Eye (tissue), 1 donor: ENCODE results near the gene USP37.

ENCODE experiments used
- DNase-seq: peaks from one replicate; pipeline ENCODE4 v3.0.0-alpha.2; 2015

Gene USP37, protein sequence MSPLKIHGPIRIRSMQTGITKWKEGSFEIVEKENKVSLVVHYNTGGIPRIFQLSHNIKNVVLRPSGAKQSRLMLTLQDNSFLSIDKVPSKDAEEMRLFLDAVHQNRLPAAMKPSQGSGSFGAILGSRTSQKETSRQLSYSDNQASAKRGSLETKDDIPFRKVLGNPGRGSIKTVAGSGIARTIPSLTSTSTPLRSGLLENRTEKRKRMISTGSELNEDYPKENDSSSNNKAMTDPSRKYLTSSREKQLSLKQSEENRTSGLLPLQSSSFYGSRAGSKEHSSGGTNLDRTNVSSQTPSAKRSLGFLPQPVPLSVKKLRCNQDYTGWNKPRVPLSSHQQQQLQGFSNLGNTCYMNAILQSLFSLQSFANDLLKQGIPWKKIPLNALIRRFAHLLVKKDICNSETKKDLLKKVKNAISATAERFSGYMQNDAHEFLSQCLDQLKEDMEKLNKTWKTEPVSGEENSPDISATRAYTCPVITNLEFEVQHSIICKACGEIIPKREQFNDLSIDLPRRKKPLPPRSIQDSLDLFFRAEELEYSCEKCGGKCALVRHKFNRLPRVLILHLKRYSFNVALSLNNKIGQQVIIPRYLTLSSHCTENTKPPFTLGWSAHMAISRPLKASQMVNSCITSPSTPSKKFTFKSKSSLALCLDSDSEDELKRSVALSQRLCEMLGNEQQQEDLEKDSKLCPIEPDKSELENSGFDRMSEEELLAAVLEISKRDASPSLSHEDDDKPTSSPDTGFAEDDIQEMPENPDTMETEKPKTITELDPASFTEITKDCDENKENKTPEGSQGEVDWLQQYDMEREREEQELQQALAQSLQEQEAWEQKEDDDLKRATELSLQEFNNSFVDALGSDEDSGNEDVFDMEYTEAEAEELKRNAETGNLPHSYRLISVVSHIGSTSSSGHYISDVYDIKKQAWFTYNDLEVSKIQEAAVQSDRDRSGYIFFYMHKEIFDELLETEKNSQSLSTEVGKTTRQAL

DNA sequence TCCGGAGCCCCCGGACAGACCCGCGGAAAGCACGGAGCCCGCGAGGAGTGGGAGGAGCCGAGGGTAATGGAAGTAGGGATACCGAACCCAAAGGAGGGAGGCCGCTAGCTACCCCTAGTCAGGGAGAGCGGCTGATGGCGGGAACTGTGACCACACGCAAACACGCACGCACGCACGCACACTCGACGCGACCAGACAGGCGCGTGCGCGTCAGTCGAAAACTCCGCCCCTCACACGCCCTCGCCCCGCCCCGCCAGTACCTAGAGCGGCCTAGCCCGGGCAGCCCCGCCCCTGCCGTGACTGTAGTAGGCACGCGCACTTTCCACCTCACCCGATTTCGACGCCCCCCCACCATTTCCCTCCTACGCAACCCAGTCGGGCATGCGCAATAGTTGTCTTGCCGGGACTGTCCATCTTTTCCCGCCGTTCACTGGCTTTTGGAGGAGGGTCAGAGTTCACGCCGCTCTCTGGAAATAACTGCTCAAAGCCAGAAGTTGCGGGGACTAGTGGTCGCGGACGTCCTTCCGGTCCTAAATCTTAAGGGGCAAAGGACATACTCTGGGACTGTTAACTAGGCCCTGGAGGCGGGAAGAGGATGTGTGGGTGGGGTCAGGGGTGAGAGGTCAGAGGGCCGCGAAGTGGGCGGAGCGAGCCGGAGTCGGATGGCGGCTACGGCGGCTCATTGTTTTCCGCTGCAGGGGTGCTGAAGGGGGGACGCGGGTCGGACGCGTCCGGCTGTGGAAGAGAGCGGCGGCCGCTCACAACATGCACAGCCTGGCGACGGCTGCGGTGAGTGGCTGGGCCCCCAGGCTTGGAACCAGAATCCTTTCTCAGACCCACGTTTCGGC lies at the start of gene USP37, which contains the start of gene CNOT9:
Gene USP37, minus strand, starts transcription at position 162 of the 848 bp plus-strand sequence. CDS start 9,698 bp downstream, outside the sequence.
Gene CNOT9, plus strand, starts transcription at position 650 of the 848 bp plus-strand sequence. Its CDS starts 116 bp downstream, at position 766.
- DNase-seq, result peak; percentile 100

DNA sequence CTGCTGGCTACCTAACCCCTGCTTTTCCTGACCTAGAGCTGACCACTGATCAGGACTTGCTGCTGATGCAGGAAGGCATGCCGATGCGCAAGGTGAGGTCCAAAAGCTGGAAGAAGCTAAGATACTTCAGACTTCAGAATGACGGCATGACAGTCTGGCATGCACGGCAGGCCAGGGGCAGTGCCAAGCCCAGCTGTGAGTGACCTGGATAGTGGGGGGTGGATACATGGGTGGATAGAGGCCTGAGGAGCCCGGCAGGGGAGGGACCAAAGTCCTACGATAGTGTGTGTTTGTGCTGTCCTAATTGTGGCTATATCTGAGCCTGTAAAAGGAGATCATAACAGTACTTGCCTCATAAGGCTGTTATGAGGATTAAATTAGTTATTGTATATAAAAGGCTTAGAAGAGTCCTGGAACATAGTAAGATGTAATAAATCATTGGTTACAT lies 47.7 kb upstream of the USP37 start:
- DNase-seq, result no peak

DNA sequence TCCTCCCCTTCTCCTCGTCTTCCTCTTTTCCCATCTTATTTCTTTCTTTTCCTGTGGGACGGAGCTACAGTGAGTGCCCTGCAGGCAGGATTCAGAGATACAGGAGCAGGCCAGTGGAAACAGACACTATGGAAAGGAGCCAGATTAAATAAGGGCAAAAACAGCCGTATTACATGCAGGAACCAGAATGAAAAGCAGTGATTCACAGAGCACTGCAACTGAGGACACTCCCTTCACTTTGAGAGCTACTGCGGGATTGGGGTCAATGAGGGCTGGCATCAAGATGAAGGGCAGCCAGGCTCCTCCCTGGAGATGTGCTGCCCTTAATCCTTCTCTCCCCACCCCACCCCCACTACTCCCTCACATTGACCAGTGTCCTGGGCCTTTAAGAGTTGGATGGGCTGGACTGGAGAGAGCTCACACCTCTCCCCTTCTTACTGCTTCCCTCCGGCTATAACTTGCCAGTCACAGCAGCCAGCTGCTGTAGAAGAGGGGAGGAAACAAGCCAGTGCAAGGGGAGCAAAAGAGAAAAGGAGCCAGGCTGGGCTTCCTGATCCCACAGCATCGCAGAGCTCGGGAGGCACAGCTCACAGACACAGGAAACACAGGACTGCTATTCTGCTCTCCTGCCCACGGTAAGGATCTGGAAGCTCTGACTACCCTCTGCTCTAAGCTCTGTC lies 39.4 kb upstream of the USP37 start, which contains the start of gene PLCD4:
Gene PLCD4, plus strand, starts transcription at position 464 of the 680 bp plus-strand sequence. CDS start 7,841 bp downstream, outside the sequence.
- DNase-seq, result peak; percentile 62

DNA sequence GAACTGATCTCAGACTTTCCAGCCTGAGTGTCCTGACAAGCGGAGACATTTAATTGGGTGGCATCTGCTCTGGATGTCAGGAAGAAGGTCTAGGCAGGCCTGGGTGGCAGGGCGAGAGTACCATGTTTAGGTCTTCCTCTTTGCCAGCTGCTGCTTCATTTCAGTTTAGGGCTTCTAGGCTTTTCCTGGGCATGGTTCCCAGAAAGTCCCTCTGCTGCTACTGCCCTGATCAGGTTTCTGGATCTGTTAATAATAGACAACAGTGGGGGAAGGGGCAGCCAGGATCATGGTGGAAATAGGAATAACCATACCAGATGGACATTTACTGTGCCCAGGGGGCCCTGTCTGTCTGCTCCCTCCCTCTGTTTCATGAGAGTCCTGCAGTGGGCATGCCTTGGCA lies 37.3 kb upstream of the USP37 start:
- peak; percentile 45 for DNase-seq

DNA sequence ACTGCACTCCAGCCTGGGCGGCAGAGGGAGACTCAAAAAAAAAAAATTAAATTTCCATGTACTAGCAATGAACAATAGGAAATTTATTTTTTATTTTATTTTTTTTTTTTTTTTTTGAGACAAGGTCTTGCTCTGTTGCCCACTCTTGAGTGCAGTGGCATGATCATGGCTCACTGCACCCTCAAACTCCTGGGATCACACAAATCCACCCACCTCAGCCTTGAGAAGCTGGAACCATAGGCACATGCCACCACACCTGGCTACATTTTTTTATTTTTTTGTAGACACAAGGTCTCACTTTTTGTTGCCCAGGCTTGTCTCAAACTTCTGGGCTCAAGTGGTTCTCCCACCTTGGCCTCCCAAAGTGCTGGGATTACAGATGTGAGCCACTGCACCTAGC lies 17.4 kb upstream of the USP37 start:
- DNase-seq, result no peak

DNA sequence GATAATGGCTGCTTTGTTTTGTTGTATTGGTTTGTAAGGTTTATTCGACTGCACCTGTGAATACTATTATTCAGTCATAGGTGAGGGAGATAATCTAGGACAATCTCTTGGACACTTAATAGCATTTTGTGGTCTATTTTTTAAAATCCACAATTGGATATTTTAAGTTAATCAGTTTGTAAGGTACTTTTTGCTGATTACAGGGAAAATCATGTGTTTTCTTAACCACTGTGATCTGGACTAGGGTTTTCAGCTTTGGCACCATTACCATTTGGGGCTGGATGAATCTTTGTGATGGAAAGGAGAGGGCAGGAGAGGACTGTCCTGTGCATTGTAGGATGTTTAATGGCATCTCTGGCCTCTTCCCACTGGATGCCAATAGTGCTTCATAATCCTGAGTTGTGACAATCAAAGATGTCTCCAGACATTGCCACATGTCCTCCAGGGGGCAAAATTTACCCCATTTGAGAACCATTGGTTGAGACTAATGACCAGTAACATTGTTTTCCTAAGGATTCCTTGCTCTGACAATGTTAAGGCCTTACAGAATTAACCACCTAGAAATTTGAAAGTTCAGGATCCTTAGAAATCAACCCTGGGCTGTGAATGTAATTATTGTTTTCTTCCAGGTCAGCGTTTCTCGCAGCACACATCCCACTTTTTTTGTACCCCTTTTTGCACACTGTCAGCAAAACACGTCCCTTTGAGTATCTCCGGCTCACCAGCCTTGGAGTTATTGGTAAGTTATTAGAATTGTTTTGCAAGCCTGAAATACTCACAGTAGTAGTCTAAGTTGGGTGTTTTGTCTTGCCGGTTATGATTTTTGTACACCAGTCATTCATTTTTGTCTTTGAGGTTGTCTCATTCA lies 16.1 kb upstream of the USP37 start:
- no peak for DNase-seq

DNA sequence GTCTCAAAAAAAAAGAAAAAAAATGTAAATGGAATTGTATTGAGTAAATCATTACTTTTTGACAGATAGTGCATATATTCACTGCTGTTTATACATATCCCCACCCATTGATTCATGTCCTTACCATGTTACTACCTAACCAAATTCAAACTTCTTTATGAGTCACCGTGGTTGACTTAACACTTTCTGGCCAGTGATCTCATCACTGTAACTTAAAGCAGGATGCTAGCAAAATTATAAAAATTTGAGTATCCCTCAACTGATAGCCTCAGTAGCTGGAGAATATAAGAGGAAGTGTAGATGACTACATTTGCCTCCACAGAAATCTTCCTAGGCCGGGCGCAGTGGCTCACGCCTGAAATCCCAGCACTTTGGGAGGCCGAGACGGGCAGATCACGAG lies 13.9 kb upstream of the USP37 start:
- no peak for DNase-seq

DNA sequence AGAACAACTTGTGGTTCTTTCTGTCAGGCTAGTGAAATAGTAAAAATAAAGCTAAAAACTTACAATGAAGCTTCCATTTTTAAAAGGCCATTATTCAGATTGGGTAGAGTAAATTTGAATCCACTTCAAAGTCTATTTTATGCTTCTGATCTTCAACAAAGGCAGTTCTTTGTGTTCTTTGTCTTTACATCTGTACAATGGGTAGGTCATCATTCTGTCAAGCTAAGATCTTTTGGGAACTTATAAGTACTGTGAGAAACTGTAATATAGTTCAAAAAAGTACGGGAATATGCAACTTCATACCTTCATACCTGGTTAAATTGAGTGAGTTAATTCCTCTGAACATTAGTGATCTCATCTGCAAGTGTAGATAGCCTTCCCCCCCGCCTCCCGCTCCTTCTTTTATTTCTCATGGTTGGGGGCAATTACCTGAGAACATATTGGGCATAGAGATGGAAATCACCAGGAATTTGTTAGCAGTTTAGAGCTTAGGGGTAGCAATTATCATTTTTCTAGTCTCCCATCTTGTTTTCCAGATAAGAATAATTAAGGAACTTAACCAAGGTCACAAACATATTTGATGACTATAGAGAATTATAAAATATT lies 10.2 kb upstream of the USP37 start:
- DNase-seq, result no peak

DNA sequence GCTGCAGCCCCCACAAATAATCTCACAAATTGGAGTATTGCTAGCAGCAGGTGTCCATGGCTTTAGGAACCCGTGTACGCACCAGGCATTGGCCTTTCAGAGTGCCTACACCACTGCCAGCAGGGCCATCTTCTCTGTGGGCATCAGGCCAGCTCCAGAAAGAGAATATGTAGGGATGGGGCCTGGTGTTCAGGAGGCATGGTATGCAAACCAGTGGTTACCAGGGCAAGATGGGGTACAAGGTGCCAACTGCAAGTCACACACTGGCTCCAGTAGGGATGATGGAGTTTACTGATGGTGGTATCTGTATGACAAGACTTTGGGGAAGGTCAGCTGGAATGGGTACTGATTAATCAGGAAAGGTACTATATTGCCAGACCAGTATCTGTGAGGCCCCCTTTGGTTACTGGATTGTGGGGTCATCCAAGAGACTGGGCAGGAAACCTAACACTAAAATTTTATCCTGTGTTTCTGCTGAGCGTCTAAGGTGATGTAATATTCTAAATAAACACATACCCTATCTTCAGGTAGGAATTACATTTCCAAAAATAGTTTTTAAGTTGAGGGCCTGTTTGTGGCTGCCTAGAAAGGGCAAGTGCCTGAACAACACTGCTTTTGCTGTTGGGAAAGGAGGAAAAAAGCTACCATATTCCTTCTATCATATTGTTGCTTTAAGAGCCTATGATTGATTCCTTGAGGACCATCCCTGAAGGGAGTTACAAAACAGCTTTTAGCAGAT lies 9.5 kb upstream of the USP37 start:
- no peak for DNase-seq

DNA sequence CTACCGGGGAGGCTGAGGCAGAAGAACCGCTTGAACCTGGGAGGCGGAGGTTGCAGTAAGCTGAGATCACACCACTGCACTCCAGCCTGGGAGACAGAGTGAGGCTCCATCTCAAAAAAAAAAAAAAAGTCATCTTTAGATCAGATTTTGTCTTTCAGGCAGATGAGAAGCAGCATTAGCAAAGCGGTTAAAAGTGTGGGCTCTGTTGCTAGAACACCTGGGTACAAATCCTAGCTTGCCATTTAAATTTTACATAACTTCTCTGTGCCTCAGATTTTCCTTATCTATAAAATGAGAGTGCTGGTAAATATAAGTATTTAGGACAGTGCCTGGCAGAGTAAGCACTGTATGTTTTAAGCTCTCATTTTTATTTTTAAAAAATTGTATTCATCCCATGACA lies 8.7 kb upstream of the USP37 start:
- DNase-seq, result no peak

DNA sequence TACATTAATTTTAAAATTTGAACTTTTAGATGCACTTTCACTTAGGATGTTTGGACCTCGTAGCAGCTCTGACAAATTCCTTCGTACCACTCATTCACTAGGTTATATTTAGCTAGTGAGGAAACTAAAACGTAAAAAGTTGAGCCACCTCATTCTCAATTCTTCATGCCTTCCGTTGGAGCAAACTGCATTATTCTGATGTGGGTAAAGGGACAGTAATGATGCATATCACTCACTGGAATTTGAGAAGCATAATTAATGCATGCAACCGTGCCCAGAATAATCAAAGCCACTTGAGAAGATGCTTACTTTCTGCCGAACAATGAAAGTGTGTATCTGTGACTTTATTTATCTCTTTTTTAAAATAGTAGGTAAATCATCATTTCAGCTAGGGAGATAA lies 2.7 kb upstream of the USP37 start:
- peak; percentile 14 for DNase-seq

DNA sequence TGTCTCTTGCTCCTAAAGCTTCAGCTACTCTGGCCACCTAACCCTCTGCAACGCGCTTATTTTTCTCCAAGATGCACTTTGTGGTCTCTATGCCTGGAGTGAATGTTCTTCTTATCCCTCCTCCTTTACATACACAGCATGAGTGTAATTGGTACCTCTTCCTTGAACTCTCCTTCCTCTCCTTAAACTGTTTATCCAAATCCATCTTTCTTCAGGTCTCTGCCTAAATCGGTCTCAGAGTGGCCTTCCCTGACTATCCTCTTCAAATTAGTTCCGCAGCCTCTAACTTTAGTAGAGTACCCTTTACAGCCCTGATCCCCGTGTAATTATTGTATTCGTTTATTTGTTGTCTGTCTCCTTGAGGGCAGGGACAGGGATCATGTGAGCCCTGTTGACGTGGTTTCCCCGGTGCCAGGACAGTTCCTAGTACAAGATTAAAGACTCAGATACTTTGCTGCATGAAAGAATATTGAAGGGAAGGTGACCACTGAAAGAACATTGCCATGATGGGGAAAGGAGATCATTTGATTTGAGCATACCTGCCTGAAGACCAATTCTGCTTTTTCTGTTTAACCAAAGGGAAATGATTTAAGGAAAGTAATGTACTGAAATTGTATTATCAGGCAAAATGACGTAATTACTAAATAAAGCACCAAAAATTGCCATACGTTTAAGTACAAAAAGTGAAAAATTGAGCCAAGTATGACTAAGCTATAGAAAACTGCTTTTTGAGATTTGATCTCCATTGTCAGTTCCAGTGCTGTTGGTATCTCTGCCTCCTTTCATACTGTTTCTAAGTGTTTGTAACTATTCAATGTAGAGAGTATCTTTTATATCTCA lies 1.7 kb upstream of the USP37 start:
- DNase-seq, result peak; percentile 51

DNA sequence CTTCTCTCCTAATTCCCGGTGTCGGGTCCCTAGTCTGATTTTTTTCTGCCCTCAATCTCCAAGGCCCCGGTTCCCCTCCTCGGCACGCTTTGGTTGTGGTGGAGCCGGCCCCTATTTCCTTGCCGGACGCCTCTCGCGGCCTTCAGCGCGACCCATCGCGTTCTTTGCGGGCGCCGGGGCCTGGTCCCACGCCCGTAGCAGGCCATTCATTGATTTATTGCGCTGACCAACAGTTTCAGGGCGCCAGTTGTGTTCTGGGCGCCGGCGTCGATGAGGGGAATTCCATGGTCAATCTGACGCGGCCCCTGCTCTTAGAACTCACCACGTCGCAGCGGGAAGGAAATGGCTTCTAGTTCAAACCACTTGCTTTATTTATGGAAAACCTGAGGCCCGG lies 884 bp upstream of the USP37 start:
- DNase-seq, result no peak

DNA sequence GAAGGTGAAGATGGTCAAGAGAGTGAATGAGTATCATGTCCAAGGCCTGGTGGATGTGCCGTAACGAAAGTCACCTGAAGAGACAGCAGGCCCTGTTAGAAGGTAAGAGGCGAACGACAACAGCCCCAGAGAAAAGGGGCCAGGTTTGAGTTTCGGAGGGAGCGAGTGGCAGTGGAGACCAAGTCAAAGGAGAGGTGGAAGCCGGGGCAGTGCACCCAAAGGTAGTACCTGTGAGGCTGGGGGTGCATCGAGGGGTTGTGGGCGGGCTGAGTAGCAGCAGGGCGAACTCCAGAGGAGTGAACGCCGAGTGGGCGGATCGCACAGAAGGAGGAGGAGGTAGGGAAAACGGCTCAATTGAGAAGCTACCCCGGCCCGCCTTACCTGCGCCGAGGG lies 358 bp downstream of the USP37 start:
- DNase-seq, result no peak

DNA sequence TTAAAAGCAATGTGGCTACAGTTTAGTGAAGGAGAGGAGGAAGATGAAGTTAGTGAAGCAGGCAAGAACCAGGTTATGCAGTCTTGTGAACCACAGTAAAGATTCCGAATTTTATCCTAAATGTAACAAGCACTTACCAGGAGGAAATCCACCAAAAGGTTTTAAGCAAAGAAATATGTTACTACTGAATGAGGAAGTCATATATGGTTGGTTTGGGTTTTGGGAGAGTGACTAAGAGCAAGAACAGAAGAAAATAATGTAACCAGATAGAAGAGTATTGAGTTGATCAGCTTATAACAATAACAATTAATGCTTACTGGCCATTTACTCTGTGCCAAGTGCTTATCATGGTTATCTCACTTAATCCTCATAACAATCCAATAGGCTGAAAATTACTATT lies 1.9 kb downstream of the USP37 start:
- DNase-seq, result no peak

DNA sequence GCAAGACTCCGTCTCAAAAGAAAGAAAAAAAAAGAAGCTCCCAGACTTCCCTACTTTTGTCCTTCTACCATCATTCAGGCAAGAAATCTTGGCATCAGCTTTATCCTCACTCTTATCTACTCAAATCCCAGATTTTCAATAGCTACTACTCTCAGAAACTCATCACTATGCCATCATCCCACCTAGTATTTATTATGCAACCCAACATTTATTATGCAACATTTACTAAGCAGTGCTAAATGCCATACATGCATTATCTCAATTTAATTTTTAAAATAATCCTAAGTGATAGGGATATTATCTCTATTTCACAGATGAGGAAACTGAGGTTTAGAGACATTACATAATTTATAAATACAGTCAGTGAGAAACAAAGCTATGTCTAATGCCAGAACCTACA lies 4.1 kb downstream of the USP37 start:
- DNase-seq, result no peak

DNA sequence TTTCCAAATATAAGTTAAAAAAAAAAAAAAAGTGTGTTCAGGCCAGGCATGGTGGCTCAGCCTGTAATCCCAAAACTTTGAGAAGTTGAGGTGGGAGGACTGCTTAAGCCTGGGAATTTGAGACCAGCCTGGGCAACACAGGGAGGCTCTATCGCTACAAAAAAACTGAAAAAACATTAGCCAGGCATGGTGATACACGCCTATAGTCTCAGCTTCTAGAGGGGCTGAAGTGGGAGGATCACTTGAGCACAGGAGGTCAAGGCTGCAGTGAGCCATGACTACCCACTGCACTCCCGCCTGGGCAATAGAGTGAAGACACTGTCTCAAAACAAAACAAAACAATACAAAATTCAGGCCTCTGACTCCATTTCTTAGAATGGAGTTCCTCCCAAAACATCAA lies 9.2 kb downstream of the USP37 start:
- DNase-seq, result no peak

DNA sequence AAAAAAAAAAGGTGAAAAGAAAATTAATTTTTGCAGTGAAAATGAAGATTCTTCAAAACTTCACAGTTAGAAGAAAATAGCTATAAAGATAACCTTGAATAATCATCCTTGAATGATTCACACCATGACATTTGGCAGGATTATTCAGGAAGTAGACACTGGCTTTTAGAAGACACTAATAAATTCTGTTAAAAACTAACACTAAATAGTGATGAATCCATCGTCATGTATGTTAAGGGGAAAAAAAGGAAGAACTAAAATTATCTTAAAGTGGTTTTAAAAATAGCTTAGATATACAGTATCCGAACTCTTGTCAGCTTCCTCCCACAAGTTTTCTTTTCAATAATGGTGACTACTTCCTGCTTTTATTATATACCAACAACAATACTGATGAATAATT lies 10.2 kb downstream of the USP37 start:
- no peak for DNase-seq

DNA sequence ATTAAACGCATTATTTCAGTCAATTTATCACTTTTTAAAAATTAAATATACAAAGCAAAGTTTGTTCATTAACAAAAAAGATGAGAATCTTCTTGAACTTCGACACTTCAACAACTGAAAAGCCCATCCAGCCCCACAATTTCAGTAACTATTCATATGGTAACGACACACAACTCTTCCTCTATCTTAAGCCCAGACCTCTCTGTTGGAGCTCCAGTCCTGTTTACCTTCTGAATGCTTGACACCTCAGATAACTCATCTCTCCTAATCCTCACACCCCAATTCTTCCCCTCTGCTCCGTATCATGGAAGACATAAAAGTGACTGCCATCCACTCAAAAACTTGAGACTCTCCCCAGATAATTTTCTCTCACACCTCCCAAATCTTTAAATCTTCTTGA lies 12.6 kb downstream of the USP37 start:
- DNase-seq, result no peak
